Measurements from ENCODE around the gene AGBL5. TPM values are rescaled to one million over a fixed set of nuclear protein-coding genes. Genes with fewer than 3 reads are reported as not detected.

The AGBL5 gene
- polyA plus RNA-seq, 2 of the 4 experiments (the other 2 are of a cell fraction), result 25.5 to 52.7 TPM

DNA sequence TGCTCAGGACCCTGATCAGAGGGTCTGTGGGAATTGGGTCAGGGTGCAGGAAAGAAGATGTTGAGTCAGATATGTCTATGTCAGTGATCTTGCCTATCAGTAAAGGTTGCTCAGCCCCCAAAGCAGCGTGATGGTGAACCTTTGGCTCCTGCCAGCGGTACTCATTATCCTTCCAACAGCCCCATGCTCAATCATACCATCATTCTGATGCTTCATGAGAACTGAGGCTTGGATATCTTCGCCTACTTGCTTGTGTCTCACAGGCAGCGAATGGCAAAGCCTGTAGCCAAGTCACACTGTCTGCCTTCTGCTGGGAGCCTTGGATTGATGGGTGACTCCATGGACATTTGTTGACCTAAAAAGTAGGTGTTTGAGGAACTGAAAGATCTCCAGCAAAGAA lies 37.7 kb upstream of the AGBL5 start:
- ATAC-seq (no peak), FAIRE-seq (no peak), DNase-seq (ENCODE audit: low read depth in 1 of 2, low spot score in 1 of 2) (no peak)
- CTCF ChIA-PET, result interaction anchor here (1.7 to 12.2 kb wide), 7 partner anchors 7 to 408 kb away, joined by 4 to 758 read pairs (median 58); partner anchors contain the start of genes DPYSL5, MAPRE3 and TMEM214
- Histone ChIP-seq H3K9me3 (no peaks in the 10 kb centered on the region), H3K4me1 (peaks cover 47% of the 10 kb centered on the region), H3K4me2 (no peak overlapping the region), H3K4me3 (no peak overlapping the region), H3K27ac (peak overlapping the region in 1 of 2 experiments; percentile 86; a peak in 3 of 6 replicates)
- POLR2A ChIA-PET, result no interaction called here
- TF ChIP-seq MYC (IDR thresholded peaks at IDR 0.05; ENCODE audit: borderline replicate concordance, low read length), result no peak
- TF ChIP-seq EP300 (IDR thresholded peaks at IDR 0.05), result no peak
- no peak for TF ChIP-seq FOXS1 (CRISPR knock-in tag; IDR thresholded peaks at IDR 0.05)
- no peak for TF ChIP-seq CBX8 (IDR thresholded peaks at IDR 0.05)
- no peak for TF ChIP-seq RCOR1 (IDR thresholded peaks at IDR 0.05; ENCODE audit: low read depth, low read length)
- TF ChIP-seq NFE2L2 (conservative IDR thresholded peaks at IDR 0.05; ENCODE audit: low read length), result no peak
- no peak for TF ChIP-seq HOXB13 (CRISPR knock-in tag; IDR thresholded peaks at IDR 0.05; ENCODE audit: low read depth)
- 89% methylated on average over 4 of the region's 4 CpGs for WGBS (ENCODE audit: missing lambda C conversion rate)

DNA sequence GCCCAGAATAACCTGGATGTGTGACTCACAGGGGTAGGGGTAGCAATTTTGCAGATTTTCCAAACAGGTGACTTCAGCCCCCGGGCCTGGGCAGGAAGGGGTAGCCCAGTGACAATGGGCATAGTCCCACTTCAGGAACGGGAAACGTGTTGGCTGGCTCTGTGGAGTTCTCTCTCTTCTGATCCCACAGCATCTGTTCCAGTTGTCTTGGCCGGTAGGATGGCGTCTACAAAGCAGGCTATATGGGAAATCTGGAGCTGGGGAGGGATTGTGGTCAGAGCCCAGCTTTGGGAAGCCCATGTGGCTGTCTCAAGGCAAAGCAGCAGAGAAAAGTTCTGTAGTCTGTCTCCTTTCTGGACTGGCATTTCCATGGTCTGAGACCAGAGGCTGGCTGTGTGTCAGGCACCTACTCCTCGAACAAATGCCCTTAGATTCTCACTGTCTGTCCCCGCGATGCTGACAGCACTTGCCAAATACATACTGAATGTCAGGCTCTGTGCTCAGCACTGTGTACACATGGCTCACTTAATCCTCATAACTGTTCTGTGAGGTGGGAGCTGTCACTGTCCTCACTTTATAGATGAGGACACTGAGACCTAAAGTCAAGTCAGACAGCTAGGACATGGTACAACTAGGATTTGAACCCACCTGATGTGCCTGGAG lies 36.6 kb upstream of the AGBL5 start:
- no peaks in the 10 kb centered on the region for H3K9me3 ChIP-seq
- 94% methylated on average over 7 of the region's 8 CpGs for WGBS (ENCODE audit: missing lambda C conversion rate)
- ATAC-seq, result peak in 1 of 2 experiments; percentile 9; a peak in 1 of 6 replicates
- POLR2A ChIA-PET, result no interaction called here
- DNase-seq (ENCODE audit: low read depth in 1 of 2, low spot score in 1 of 2), result no peak
- FAIRE-seq, result no peak
- CTCF ChIA-PET, result interaction anchor here (0.7 to 12.2 kb wide), 12 partner anchors 8 to 169 kb away, joined by 3 to 758 read pairs (median 38); partner anchors contain the start of genes DPYSL5, MAPRE3 and TMEM214
- H3K4me2 ChIP-seq, result no peak overlapping the region; the same call in 2 of the 3 replicates
- no peak overlapping the region for H3K4me3 ChIP-seq
- TF ChIP-seq POLR2AphosphoS2 (conservative IDR thresholded peaks at IDR 0.05; ENCODE audit: low read length), result no peak
- TF ChIP-seq ZFP36 (IDR thresholded peaks at IDR 0.05; ENCODE audit: borderline replicate concordance, partially characterized antibody), result no peak
- TF ChIP-seq, protein P1, sequence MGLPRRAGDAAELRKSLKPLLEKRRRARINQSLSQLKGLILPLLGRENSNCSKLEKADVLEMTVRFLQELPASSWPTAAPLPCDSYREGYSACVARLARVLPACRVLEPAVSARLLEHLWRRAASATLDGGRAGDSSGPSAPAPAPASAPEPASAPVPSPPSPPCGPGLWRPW (IDR thresholded peaks at IDR 0.05), result no peak
- no peak for TF ChIP-seq HDAC2 (IDR thresholded peaks at IDR 0.05)
- no peak for TF ChIP-seq JUNB (IDR thresholded peaks at IDR 0.05)
- TF ChIP-seq ZSCAN20 (CRISPR knock-in tag; IDR thresholded peaks at IDR 0.05), result no peak
- no peak for TF ChIP-seq MAFK (IDR thresholded peaks at IDR 0.05; ENCODE audit: partially characterized antibody)
- TF ChIP-seq, protein P2, sequence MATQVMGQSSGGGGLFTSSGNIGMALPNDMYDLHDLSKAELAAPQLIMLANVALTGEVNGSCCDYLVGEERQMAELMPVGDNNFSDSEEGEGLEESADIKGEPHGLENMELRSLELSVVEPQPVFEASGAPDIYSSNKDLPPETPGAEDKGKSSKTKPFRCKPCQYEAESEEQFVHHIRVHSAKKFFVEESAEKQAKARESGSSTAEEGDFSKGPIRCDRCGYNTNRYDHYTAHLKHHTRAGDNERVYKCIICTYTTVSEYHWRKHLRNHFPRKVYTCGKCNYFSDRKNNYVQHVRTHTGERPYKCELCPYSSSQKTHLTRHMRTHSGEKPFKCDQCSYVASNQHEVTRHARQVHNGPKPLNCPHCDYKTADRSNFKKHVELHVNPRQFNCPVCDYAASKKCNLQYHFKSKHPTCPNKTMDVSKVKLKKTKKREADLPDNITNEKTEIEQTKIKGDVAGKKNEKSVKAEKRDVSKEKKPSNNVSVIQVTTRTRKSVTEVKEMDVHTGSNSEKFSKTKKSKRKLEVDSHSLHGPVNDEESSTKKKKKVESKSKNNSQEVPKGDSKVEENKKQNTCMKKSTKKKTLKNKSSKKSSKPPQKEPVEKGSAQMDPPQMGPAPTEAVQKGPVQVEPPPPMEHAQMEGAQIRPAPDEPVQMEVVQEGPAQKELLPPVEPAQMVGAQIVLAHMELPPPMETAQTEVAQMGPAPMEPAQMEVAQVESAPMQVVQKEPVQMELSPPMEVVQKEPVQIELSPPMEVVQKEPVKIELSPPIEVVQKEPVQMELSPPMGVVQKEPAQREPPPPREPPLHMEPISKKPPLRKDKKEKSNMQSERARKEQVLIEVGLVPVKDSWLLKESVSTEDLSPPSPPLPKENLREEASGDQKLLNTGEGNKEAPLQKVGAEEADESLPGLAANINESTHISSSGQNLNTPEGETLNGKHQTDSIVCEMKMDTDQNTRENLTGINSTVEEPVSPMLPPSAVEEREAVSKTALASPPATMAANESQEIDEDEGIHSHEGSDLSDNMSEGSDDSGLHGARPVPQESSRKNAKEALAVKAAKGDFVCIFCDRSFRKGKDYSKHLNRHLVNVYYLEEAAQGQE (IDR thresholded peaks at IDR 0.05), result no peak
- TF ChIP-seq, protein P3, sequence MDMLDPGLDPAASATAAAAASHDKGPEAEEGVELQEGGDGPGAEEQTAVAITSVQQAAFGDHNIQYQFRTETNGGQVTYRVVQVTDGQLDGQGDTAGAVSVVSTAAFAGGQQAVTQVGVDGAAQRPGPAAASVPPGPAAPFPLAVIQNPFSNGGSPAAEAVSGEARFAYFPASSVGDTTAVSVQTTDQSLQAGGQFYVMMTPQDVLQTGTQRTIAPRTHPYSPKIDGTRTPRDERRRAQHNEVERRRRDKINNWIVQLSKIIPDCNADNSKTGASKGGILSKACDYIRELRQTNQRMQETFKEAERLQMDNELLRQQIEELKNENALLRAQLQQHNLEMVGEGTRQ (IDR thresholded peaks at IDR 0.05), result no peak
- TF ChIP-seq CBX8 (IDR thresholded peaks at IDR 0.05), result no peak
- no peak for TF ChIP-seq NPAS2 (CRISPR knock-in tag; IDR thresholded peaks at IDR 0.05; ENCODE audit: borderline replicate concordance)
- no peak for TF ChIP-seq TFCP2L1 (CRISPR knock-in tag; IDR thresholded peaks at IDR 0.05)
- no peak for TF ChIP-seq RAD21 (conservative IDR thresholded peaks at IDR 0.05 in 1 of 2, IDR thresholded peaks at IDR 0.05 in 1 of 2)
- TF ChIP-seq KDM5A (IDR thresholded peaks at IDR 0.05), result no peak
- no peak for TF ChIP-seq RNF2 (IDR thresholded peaks at IDR 0.05; ENCODE audit: borderline replicate concordance, low read depth)
- no peak for TF ChIP-seq SMC3 (IDR thresholded peaks at IDR 0.05)
- TF ChIP-seq PBX3 (IDR thresholded peaks at IDR 0.05), result no peak
- TF ChIP-seq MAX (IDR thresholded peaks at IDR 0.05), result no peak
- no peak for TF ChIP-seq FOXS1 (CRISPR knock-in tag; IDR thresholded peaks at IDR 0.05)
- no peak for TF ChIP-seq JUN (IDR thresholded peaks at IDR 0.05)
- H3K4me1 ChIP-seq, result peaks cover 40% of the 10 kb centered on the region
- peak overlapping the region; percentile 77 to 86 for H3K27ac ChIP-seq
